GM12878 (cell line): ENCODE results near the gene GPR75.
"Not testable (repeated sequence)": the region's sequence is repeated elsewhere in the genome, so short reads cannot be mapped to it uniquely, and the experiment has no call there.

ENCODE experiments used
- EP300 ChIP-seq, 2 experiments: fragments of 150-350 bp in 1 of 2; IDR thresholded peaks; 2 replicates each; pipeline ENCODE4 v1.6.1; 2011 to 2012; ENCODE audit warnings: low read depth in 2 of 2, low read length in 2 of 2, borderline replicate concordance in 1 of 2, improper control_type of control experiment in 1 of 2, inconsistent platforms in 1 of 2; ENCODE audit not compliant: control insufficient read depth in 1 of 2
- ESRRA ChIP-seq: IDR thresholded peaks from 2 replicates; pipeline ENCODE4 v1.6.1; 2012; ENCODE audit warnings: mild to moderate bottlenecking, low read length, improper control_type of control experiment
- GATAD2B ChIP-seq: fragments of 450-650 bp; conservative IDR thresholded peaks from 2 replicates; pipeline ENCODE4 v1.6.1; 2017; ENCODE audit warnings: low read depth, mild to moderate bottlenecking, moderate library complexity
- IKZF1 ChIP-seq: fragments of 450-650 bp; conservative IDR thresholded peaks from 2 replicates; pipeline ENCODE4 v1.6.1; 2017; ENCODE audit warnings: antibody characterized with exemption, mild to moderate bottlenecking
- MXI1 ChIP-seq: fragments of 150-350 bp; IDR thresholded peaks from 2 replicates; pipeline ENCODE4 v1.6.1; 2011; ENCODE audit warnings: low read depth, mild to moderate bottlenecking, inconsistent platforms, low read length, improper control_type of control experiment
- NRF1 ChIP-seq: conservative IDR thresholded peaks from 2 replicates; pipeline ENCODE4 v1.6.1; 2011; ENCODE audit warnings: mild to moderate bottlenecking, low read depth, low read length, improper control_type of control experiment
- POLR2A ChIP-seq: IDR thresholded peaks from 2 replicates; pipeline ENCODE4 v1.6.1; 2011; ENCODE audit warnings: low read depth, mild to moderate bottlenecking, low read length
- SMAD1 ChIP-seq: fragments of 450-650 bp; IDR thresholded peaks from 2 replicates; pipeline ENCODE4 v1.6.1; 2018; ENCODE audit warnings: mild to moderate bottlenecking, low read depth; ENCODE audit not compliant: partially characterized antibody
- SMC3 ChIP-seq: IDR thresholded peaks from 2 replicates; pipeline ENCODE4 v1.6.1; 2011; ENCODE audit warnings: low read length, improper control_type of control experiment, borderline replicate concordance
- TF ChIP-seq, protein P1 (sequence below), 3 experiments: IDR thresholded peaks in 2 of 3; conservative IDR thresholded peaks in 1 of 3; 2 replicates each; pipeline ENCODE4 v1.5.1; 2011; ENCODE audit warnings: low read depth in 3 of 3, low read length in 3 of 3, mild to moderate bottlenecking in 3 of 3, control low read depth in 2 of 3, moderate library complexity in 2 of 3, inconsistent platforms in 1 of 3, mixed read lengths in 1 of 3; ENCODE audit not compliant: control insufficient read depth in 2 of 3, insufficient read depth in 1 of 3; ENCODE audit errors: extremely low read depth in 1 of 3
- TF ChIP-seq, protein P2 (sequence below): IDR thresholded peaks from 2 replicates; pipeline ENCODE4 v1.6.1; 2011; ENCODE audit warnings: mild to moderate bottlenecking, low read depth, low read length, moderate library complexity; ENCODE audit not compliant: insufficient replicate concordance
- TF ChIP-seq, protein P3 (sequence below): IDR thresholded peaks from 2 replicates; pipeline ENCODE4 v1.6.1; 2012; ENCODE audit warnings: low read length, inconsistent platforms
- TF ChIP-seq, protein P4 (sequence below): IDR thresholded peaks from 2 replicates; pipeline ENCODE4 v1.6.1; 2012; ENCODE audit warnings: low read depth, low read length, improper control_type of control experiment

DNA sequence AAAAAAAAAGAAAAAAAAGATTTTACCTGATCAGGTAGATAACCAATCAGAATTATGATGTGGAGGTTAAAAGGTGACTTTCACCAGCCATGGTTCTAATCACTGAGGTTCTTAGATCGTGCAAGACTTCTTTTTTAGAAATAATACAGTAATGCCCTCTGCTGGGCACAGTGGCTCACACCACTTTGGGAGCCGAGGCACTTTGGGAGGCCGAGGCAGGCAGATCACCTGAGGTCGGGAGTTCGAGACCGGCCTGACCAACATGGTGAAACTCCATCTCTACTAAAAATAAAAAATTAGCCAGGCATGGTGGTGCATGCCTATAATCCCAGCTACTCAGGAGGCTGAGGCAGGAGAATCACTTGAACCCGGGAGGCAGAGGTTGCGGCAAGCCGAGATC, 36.1 kb downstream of the GPR75 start:
- not testable (repeated sequence) for TF ChIP-seq POLR2A; NRF1; IKZF1; SMAD1; SMC3; ESRRA; GATAD2B; MXI1; EP300 (IDR thresholded peaks at IDR 0.05; ENCODE audit: borderline replicate concordance in 1 of 2, control insufficient read depth in 1 of 2, low read depth in 2 of 2, low read length in 2 of 2)
- TF ChIP-seq, protein P1, sequence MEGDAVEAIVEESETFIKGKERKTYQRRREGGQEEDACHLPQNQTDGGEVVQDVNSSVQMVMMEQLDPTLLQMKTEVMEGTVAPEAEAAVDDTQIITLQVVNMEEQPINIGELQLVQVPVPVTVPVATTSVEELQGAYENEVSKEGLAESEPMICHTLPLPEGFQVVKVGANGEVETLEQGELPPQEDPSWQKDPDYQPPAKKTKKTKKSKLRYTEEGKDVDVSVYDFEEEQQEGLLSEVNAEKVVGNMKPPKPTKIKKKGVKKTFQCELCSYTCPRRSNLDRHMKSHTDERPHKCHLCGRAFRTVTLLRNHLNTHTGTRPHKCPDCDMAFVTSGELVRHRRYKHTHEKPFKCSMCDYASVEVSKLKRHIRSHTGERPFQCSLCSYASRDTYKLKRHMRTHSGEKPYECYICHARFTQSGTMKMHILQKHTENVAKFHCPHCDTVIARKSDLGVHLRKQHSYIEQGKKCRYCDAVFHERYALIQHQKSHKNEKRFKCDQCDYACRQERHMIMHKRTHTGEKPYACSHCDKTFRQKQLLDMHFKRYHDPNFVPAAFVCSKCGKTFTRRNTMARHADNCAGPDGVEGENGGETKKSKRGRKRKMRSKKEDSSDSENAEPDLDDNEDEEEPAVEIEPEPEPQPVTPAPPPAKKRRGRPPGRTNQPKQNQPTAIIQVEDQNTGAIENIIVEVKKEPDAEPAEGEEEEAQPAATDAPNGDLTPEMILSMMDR (IDR thresholded peaks at IDR 0.05 in 2 of 3, conservative IDR thresholded peaks at IDR 0.05 in 1 of 3; ENCODE audit: control insufficient read depth in 2 of 3, extremely low read depth in 1 of 3, insufficient read depth in 1 of 3, low read depth in 3 of 3, low read length in 3 of 3), result peak in 2 of 3 experiments; percentile 8 to 26; a peak in 3 of 6 replicates
- TF ChIP-seq, protein P2, sequence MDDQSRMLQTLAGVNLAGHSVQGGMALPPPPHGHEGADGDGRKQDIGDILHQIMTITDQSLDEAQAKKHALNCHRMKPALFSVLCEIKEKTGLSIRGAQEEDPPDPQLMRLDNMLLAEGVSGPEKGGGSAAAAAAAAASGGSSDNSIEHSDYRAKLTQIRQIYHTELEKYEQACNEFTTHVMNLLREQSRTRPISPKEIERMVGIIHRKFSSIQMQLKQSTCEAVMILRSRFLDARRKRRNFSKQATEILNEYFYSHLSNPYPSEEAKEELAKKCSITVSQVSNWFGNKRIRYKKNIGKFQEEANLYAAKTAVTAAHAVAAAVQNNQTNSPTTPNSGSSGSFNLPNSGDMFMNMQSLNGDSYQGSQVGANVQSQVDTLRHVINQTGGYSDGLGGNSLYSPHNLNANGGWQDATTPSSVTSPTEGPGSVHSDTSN, result not testable (repeated sequence)
- TF ChIP-seq, protein P3, sequence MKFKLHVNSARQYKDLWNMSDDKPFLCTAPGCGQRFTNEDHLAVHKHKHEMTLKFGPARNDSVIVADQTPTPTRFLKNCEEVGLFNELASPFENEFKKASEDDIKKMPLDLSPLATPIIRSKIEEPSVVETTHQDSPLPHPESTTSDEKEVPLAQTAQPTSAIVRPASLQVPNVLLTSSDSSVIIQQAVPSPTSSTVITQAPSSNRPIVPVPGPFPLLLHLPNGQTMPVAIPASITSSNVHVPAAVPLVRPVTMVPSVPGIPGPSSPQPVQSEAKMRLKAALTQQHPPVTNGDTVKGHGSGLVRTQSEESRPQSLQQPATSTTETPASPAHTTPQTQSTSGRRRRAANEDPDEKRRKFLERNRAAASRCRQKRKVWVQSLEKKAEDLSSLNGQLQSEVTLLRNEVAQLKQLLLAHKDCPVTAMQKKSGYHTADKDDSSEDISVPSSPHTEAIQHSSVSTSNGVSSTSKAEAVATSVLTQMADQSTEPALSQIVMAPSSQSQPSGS, result not testable (repeated sequence)
- TF ChIP-seq, protein P4, sequence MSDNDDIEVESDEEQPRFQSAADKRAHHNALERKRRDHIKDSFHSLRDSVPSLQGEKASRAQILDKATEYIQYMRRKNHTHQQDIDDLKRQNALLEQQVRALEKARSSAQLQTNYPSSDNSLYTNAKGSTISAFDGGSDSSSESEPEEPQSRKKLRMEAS, result not testable (repeated sequence)
